T-helper 1 cell treated with Interleukin-12 subunit alpha and Interleukin-12 subunit beta and Interleukin-4 antibody, amounts not matched to agents 30 μg/mL and 1 μg/mL, for 36 hours (primary cell): ENCODE results near the gene FGF18.
"Not testable (repeated sequence)": the region's sequence is repeated elsewhere in the genome, so short reads cannot be mapped to it uniquely, and the experiment has no call there.

Experiments used
- H3K27ac Mint-ChIP-seq: one replicate; pipeline ENCODE4 v1.8.0; 2021; ENCODE audit warnings: mild to moderate bottlenecking, mixed read lengths
- H3K27me3 Mint-ChIP-seq: one replicate; pipeline ENCODE4 v1.8.0; 2021; ENCODE audit warnings: low read depth, mixed read lengths
- H3K36me3 Mint-ChIP-seq: one replicate; pipeline ENCODE4 v1.8.0; 2021; ENCODE audit warnings: low read depth, mixed read lengths
- H3K4me1 Mint-ChIP-seq: one replicate; pipeline ENCODE4 v1.8.0; 2021; ENCODE audit warnings: low read depth, mixed read lengths
- H3K4me3 Mint-ChIP-seq: one replicate; pipeline ENCODE4 v1.8.0; 2021; ENCODE audit warnings: mild to moderate bottlenecking, moderate library complexity, mixed read lengths
- H3K9me3 Mint-ChIP-seq: one replicate; pipeline ENCODE4 v1.8.0; 2021; ENCODE audit warnings: mixed read lengths

Gene FGF18, protein sequence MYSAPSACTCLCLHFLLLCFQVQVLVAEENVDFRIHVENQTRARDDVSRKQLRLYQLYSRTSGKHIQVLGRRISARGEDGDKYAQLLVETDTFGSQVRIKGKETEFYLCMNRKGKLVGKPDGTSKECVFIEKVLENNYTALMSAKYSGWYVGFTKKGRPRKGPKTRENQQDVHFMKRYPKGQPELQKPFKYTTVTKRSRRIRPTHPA

DNA sequence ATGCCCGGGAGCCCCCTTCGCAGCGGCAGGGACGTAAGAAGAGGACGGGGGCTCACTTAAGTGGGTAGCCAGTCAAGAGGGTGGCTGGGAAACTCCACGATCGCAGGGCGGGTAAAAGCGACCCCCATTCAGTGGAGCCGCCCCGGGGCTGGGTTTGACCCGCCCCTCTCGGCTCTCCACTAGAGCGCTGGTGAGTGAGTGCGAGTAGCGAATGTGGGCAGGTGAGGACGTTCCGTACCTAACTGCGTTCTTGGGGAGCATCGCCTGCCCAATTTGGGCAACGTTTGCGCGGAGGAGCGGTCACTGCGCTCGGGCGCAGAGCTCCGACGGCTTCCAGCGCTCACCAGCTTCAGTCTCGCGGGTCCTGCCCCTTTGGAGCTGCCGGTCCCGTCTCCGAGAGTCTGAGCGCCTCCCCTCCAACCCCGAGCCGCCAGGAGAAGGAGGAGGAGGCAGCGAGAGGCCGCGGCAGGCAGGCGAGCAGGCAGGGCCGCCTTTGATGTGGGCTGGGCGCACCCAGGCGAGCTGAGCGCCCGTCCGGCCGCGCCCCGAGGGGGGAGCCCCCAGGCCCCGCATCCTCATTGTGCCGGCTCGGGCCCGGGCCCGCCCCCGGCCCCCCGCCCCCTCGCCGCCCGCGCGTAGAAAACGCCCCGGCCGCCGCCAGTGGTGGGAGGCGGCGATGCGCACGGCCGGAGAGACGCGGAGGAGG is at the start of gene FGF18:
FGF18 (plus strand) TSS at position 666 of the 706 bp plus-strand sequence. CDS start 553 bp downstream, outside the sequence.
- Mint-ChIP-seq H3K9me3 (no peaks in the 10 kb centered on the region), H3K27me3 (peaks cover 35% of the 10 kb centered on the region), H3K4me3 (peak within 1 kb of the TSS; percentile 71), H3K27ac (no peak within 1 kb of the TSS), H3K36me3 (no peaks in the 10 kb centered on the region), H3K4me1 (peaks cover 7% of the 10 kb centered on the region)

DNA sequence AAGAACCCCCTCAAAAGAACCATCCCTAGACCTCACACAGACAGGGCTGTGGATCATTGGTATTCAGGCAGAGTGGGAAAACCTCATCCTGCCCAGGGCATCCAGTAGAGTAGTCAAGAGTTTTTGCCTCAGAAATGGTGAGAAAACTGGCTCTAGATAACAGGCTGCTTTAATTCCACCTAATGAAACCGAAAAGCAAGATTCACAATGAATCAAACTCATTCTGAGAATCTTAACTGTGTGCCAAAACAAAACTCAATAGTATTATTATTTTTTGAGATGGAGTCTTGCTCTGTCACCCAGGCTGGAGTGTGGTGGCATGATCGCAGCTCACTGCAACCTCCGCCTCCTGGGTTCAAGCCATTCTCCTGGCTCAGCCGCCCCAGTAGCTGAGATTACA is 49.5 kb upstream of the FGF18 start:
- Mint-ChIP-seq H3K4me1 (no peaks in the 10 kb centered on the region), H3K36me3 (no peaks in the 10 kb centered on the region), H3K4me3 (no peak overlapping the region), H3K27me3 (peaks cover 5% of the 10 kb centered on the region), H3K27ac (no peak overlapping the region), H3K9me3 (no peaks in the 10 kb centered on the region)

DNA sequence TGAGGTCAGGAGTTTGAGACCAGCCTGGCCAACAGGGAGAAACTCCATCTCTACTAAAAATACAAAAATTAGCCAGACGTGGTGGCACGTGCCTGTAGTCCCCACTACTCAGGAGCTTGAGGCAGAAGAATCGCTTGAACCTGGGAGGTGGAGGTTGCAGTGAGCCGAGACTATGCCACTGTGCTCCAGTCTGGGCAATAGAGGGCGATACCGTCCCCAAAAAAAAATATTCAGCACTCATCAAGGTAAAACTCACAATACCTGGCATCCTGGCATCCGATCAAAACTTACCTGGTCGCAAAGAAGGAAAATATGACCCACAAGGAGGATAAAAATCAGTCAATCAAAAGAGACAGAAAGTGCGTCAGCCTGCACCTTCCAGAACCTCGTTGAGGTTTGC is 48.6 kb upstream of the FGF18 start:
- H3K27me3 Mint-ChIP-seq, H3K9me3 Mint-ChIP-seq, H3K4me3 Mint-ChIP-seq, H3K4me1 Mint-ChIP-seq, H3K27ac Mint-ChIP-seq, H3K36me3 Mint-ChIP-seq: not testable (repeated sequence)

DNA sequence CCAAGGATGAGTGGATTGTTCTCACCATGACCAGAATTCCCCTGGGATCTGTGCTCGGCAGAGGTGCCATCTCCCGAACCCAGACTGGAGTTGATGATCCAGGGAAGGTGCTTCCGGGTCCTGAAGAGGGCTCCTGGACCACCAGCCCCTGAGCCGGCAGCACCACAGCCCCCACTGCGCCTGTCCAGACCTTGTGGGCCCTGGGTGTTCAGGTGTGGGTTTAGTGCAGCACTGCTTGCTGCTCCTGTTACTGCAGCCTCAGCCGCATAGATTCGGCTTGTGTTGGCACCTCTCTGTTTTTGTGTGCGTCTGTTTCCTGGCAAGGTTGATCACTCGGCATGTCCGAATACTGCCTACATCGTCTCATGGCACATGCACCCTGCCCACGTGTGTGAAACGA is 48.1 kb upstream of the FGF18 start:
- no peak overlapping the region for H3K27ac Mint-ChIP-seq
- H3K36me3 Mint-ChIP-seq, result no peaks in the 10 kb centered on the region
- no peak overlapping the region for H3K4me3 Mint-ChIP-seq
- H3K9me3 Mint-ChIP-seq, result no peaks in the 10 kb centered on the region
- no peaks in the 10 kb centered on the region for H3K27me3 Mint-ChIP-seq
- H3K4me1 Mint-ChIP-seq, result no peaks in the 10 kb centered on the region

DNA sequence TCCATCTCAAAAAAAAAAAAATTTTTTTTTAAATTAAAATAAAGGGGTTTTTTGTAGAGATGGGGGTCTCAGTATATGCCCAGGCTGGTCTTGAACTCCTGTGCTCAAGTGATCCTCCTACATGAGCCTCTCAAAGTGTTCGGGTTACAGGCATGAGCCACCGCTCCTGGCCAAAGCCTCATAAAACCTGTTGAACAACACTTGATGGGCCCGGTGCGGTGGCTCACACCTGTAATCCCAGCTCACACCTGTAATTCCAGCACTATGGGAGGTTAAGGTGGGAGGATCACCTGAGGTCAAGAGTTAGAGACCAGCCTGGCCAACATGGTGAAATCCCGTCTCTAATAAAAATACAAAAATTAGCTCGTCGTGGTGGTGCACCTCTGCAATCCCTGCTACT is 39.5 kb upstream of the FGF18 start:
- Mint-ChIP-seq H3K27me3 (no peaks in the 10 kb centered on the region), H3K27ac (no peak overlapping the region), H3K9me3 (no peaks in the 10 kb centered on the region), H3K36me3 (no peaks in the 10 kb centered on the region), H3K4me3 (no peak overlapping the region), H3K4me1 (no peaks in the 10 kb centered on the region)

DNA sequence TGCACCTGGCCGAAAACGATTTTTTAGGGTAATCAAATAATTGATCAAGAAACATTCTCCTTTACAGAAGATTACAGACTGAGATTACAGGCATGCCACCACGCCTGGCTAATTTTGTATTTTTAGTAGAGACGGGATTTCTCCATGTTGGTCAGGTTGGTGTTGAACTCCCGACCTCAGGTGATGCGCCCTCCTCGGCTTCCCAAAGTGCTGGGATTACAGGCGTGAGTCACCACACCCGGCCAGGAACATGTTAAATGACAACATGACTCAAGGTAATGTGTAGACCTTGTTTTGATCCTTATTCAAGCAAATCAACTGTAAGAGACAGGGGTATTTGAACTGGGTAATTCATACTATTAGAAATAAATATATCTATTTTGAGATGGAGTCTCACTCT is 35.0 kb upstream of the FGF18 start:
- peaks cover 18% of the 10 kb centered on the region for H3K36me3 Mint-ChIP-seq

DNA sequence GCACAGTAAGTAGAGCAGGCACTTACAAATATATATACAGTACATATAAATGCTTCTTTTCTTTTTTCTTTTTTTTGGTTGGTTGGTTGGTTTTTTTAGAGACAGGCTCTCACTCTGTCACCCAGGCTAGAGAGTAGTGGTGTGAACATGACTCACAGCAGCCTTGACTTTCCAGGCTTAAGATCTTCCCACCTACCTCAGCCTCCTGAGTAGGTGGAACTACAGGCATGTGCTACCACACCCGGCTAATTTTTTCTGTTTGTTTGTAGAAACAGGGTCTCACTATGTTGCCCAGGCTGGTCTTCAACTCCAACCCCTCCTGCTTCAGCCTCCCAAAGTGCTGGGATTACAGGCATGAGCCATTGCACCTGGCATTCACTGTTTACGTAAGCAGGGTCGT is 34.4 kb upstream of the FGF18 start:
- not testable (repeated sequence) for H3K27ac Mint-ChIP-seq, H3K9me3 Mint-ChIP-seq, H3K27me3 Mint-ChIP-seq, H3K4me3 Mint-ChIP-seq
- H3K4me1 Mint-ChIP-seq, result peaks cover 20% of the 10 kb centered on the region
- peaks cover 23% of the 10 kb centered on the region for H3K36me3 Mint-ChIP-seq

More for the DNA sequence above, 35.0 kb upstream of the FGF18 start:
- H3K9me3 Mint-ChIP-seq, H3K4me3 Mint-ChIP-seq, H3K27ac Mint-ChIP-seq, H3K27me3 Mint-ChIP-seq: not testable (repeated sequence)
- peaks cover 14% of the 10 kb centered on the region for H3K4me1 Mint-ChIP-seq

DNA sequence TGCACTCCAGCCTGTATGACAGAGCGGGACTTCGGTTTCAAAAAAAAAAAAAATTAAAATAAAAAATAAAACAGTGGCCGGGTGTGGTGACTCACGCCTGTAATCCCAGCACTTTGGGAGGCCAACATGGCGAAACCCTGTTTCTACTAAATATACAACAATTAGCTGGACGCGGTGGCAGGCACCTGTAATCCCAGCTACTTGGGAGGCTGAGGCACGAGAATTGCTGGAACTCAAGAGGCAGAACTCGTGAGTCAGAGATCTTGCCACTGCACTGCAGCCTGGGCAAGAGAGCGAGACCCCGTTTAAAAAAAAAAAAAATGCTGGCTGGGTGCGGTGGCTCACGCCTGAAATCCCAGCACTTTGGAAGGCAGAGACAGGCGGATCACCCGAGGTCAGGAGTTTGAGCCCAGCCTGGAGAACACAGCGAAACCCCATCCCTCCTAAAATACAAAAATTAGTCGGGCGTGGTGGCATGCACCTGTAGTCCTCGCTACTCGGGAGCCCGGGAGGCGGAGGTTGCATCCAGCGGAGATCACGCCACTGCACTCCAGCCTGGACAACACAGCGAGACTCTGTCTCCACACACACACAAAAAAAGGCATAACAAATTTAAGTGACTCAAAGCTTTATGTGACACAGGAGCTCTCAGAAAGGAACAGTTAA is 33.3 kb upstream of the FGF18 start:
- Mint-ChIP-seq H3K27ac (no peak overlapping the region), H3K36me3 (peaks cover 31% of the 10 kb centered on the region), H3K27me3 (peaks cover 7% of the 10 kb centered on the region), H3K4me3 (peak overlapping the region; percentile 48), H3K4me1 (peaks cover 31% of the 10 kb centered on the region), H3K9me3 (no peaks in the 10 kb centered on the region)

DNA sequence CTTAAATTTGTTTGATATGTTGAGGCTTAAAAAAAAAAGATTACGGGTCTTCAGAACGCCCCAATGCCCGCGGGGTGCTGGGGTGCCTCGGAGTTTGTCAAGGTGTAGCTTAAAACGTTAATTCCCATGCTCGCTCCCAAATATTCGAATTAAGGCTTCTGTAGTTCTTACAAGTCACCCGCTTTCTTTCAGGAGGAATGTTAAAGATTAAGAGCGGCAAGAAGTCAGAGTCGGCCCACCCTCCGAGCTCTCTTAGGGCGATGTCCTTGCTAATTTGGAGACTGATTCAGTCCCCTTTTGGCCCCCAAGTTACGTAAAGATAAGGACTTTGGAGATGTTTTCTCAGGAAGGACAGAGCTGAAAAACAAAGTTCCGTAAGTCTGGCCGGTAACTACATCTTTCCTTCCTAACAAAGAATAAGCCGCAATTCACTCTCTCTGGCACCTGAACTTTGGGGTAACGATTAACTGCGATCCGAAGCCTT is 32.5 kb upstream of the FGF18 start:
- Mint-ChIP-seq H3K27ac (peak overlapping the region; percentile 98), H3K4me1 (peaks cover 36% of the 10 kb centered on the region), H3K4me3 (peak overlapping the region; percentile 97), H3K36me3 (peaks cover 35% of the 10 kb centered on the region), H3K9me3 (no peaks in the 10 kb centered on the region), H3K27me3 (peaks cover 7% of the 10 kb centered on the region)

DNA sequence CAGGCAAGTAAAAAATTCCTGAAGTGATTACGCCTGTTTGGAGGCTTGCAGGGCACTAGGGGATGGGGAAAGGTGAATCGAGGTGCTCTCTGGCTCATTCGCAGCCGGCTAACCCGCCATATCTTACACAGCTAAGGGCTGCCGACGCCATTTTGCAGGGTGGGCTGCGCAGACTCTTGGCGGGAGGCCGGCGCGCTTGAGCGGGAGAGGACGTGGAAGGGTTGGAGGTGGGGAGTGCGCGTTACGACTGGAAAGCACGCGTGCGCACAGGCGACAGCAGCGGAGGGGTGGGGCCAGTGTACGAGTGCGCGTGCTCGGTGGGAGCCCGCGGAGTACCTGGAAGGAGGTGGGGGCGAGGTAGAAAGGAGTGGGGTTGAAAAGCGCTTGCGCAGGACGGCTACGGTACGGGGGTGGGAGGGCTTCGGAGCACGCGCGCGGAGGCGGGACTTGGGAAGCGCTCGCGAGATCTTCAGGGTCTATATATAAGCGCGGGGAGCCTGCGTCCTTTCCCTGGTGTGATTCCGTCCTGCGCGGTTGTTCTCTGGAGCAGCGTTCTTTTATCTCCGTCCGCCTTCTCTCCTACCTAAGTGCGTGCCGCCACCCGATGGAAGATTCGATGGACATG is 32.0 kb upstream of the FGF18 start, which contains the start of gene NPM1:
NPM1 (plus strand) TSS at position 505 of the 625 bp plus-strand sequence; CDS start at position 605, 100 bp downstream.
- Mint-ChIP-seq H3K4me1 (peaks cover 39% of the 10 kb centered on the region), H3K4me3 (peak within 1 kb of the TSS; percentile 97), H3K36me3 (peaks cover 38% of the 10 kb centered on the region), H3K27me3 (peaks cover 7% of the 10 kb centered on the region), H3K27ac (peak within 1 kb of the TSS; percentile 98), H3K9me3 (no peaks in the 10 kb centered on the region)

DNA sequence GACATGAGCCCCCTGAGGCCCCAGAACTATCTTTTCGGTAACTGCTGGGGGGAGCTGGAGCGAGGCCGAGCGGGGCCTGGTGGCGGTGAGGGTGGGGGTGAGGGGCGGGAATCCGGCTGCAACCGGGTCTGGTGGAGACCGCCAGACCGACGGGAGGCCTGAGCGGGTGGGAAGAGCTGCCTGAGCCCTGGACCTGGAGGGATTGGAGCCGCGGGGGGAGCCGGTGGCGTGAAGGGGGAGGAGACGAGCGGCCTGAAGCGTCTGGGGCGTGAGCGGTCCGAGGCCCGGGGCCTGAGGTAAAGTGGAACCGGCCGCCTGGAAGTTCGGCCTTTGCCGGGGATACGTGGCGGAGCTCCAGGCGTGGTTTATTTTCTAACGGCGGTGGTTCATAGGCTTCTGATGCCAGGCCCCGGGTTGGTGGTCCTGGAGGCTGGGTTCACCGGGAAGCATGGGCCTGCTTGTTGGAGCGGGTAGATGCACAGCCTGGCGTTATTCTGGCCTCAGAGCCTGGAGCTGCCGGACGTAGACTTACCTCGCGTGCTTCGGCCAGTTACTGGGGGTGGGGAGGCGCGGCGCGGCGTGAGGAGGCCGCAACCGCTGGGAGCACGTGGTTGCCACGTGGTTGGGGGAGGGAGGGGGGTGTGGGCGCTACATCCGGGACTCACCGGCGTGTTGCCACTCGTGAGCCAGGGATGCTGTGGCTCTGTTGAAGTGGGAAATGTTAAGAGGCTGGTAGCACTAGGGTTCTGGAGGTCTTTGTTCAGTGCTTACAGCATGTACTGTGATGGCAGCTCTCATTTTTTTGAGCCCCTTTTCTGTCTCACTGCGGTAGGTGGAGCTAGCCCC is 31.3 kb upstream of the FGF18 start:
- Mint-ChIP-seq H3K4me3 (peak overlapping the region; percentile 97), H3K4me1 (peaks cover 46% of the 10 kb centered on the region), H3K27me3 (peaks cover 7% of the 10 kb centered on the region)

DNA sequence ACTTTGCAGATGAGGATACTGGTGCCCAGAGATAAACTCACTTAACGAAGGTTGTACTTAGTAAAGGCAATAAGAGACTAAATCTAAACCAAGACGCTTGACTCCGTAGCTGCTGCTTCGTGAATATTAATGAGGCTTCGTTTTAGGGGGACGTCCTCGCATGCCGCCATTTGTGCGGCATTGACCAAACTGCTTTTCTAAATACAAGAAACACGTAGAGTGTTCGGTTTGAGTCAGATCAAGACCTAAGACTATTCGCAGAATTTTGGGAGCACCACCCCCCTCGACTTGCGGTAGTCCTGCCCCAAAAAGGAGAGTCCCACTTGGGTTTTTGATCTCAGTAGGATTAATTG is 30.7 kb upstream of the FGF18 start:
- Mint-ChIP-seq H3K4me3 (peak overlapping the region; percentile 97), H3K4me1 (peaks cover 49% of the 10 kb centered on the region), H3K27me3 (peaks cover 7% of the 10 kb centered on the region), H3K36me3 (peaks cover 50% of the 10 kb centered on the region), H3K27ac (peak overlapping the region; percentile 98), H3K9me3 (no peaks in the 10 kb centered on the region)

More for the DNA sequence above, 31.3 kb upstream of the FGF18 start:
- H3K27ac Mint-ChIP-seq, result peak overlapping the region; percentile 98
- H3K36me3 Mint-ChIP-seq, result peaks cover 45% of the 10 kb centered on the region
- H3K9me3 Mint-ChIP-seq, result no peaks in the 10 kb centered on the region

DNA sequence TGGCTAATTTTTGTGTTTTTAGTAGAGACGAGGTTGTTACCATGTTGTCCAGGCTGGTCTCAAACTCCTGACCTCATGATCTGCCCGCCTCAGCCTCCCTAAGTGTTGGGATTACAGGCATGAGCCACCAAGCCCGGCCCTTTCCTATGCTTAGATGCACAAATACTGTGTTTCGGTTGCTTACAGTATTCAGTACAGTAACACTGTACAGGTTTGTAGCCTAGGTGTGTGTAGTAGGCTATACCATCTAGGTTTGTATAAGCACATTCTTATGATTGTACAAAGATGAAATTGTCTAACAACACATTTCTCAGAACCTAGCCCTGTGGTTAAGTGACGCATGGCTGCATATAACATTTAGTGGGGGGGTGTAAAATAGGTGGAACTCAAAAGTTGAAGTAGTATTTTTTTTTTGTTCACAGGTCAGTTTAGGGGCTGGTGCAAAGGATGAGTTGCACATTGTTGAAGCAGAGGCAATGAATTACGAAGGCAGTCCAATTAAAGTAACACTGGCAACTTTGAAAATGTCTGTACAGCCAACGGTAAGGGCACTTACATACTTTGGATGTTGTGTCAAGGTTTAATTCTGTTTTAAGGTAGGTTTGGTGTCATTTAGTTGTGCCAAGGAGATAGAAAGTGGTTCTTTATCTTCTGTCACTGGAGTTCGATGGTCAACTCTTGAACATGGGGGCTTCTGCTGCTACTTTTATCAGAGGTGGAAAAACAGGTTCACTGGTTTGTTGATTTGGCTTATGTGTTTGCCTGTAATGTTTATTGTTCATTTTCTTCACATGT is 28.4 kb upstream of the FGF18 start:
- Mint-ChIP-seq H3K27ac (peak overlapping the region; percentile 52), H3K27me3 (peaks cover 7% of the 10 kb centered on the region), H3K9me3 (no peaks in the 10 kb centered on the region), H3K4me3 (peak overlapping the region; percentile 71), H3K4me1 (peaks cover 54% of the 10 kb centered on the region), H3K36me3 (peaks cover 56% of the 10 kb centered on the region)
